HEK293T (cell line): ENCODE data around the gene INTS3.

ENCODE experiments used
- CTCF ChIA-PET: fragments of 350-600 bp; formaldehyde crosslinking; extraction: SDS; loops from one replicate; lab custom pipeline; 2021; ENCODE audit warnings: antibody characterized with exemption, inconsistent platforms; lab: Yijun Ruan, JAX
- POLR2A ChIA-PET: fragments of 350-600 bp; formaldehyde crosslinking; extraction: SDS; loops from one replicate; lab custom pipeline; 2020; ENCODE audit warnings: antibody characterized with exemption, inconsistent platforms; lab: Yijun Ruan, JAX
- DNase-seq: peaks from one replicate; pipeline ENCODE4 v3.0.0; 2012; ENCODE audit warnings: mixed read lengths; ENCODE audit errors: extremely low spot score
- ARNT ChIP-seq: fragments of 450-650 bp; IDR thresholded peaks from 2 replicates; pipeline ENCODE4 v1.6.1; 2017; ENCODE audit warnings: mild to moderate bottlenecking
- BHLHE40 ChIP-seq: fragments of 450-650 bp; IDR thresholded peaks from 2 replicates; pipeline ENCODE4 v1.6.1; 2016; ENCODE audit warnings: mild to moderate bottlenecking, moderate library complexity, borderline replicate concordance
- CTBP1 ChIP-seq: fragments of 450-650 bp; IDR thresholded peaks from 2 replicates; pipeline ENCODE4 v1.6.1; 2016; ENCODE audit warnings: borderline replicate concordance
- ELF4 ChIP-seq: fragments of 450-650 bp; IDR thresholded peaks from 2 replicates; pipeline ENCODE4 v1.6.1; 2017; ENCODE audit warnings: antibody characterized with exemption
- FOXA1 ChIP-seq: fragments of 450-650 bp; IDR thresholded peaks from 2 replicates; pipeline ENCODE4 v1.6.1; 2016; ENCODE audit warnings: mild to moderate bottlenecking
- FOXK2 ChIP-seq: fragments of 450-650 bp; IDR thresholded peaks from 2 replicates; pipeline ENCODE4 v1.6.1; 2016; ENCODE audit warnings: mild to moderate bottlenecking
- FOXM1 ChIP-seq: fragments of 450-650 bp; IDR thresholded peaks from 2 replicates; pipeline ENCODE4 v1.6.1; 2017; ENCODE audit warnings: mild to moderate bottlenecking, borderline replicate concordance
- HDGF ChIP-seq: fragments of 450-650 bp; IDR thresholded peaks from 2 replicates; pipeline ENCODE4 v1.6.1; 2017; ENCODE audit warnings: antibody characterized with exemption, borderline replicate concordance
- L3MBTL2 ChIP-seq: fragments of 450-650 bp; conservative IDR thresholded peaks from 2 replicates; pipeline ENCODE4 v1.6.1; 2016; ENCODE audit warnings: mild to moderate bottlenecking
- LEF1 ChIP-seq: fragments of 450-650 bp; IDR thresholded peaks from 2 replicates; pipeline ENCODE4 v1.6.1; 2017; ENCODE audit warnings: mild to moderate bottlenecking, borderline replicate concordance
- NFRKB ChIP-seq: fragments of 450-650 bp; IDR thresholded peaks from 2 replicates; pipeline ENCODE4 v1.6.1; 2016; ENCODE audit warnings: mild to moderate bottlenecking, moderate library complexity
- PKNOX1 ChIP-seq: fragments of 450-650 bp; IDR thresholded peaks from 2 replicates; pipeline ENCODE4 v1.6.1; 2016
- SP1 ChIP-seq: fragments of 450-650 bp; IDR thresholded peaks from 2 replicates; pipeline ENCODE4 v1.6.1; 2017
- SUZ12 ChIP-seq: fragments of 450-650 bp; IDR thresholded peaks from 2 replicates; pipeline ENCODE4 v1.6.1; 2016; ENCODE audit warnings: mild to moderate bottlenecking
- TARDBP ChIP-seq: fragments of 450-650 bp; IDR thresholded peaks from 2 replicates; pipeline ENCODE4 v1.6.1; 2016
- ZNF384 ChIP-seq: fragments of 450-650 bp; IDR thresholded peaks from 2 replicates; pipeline ENCODE4 v1.6.1; 2016

Gene INTS3

DNA sequence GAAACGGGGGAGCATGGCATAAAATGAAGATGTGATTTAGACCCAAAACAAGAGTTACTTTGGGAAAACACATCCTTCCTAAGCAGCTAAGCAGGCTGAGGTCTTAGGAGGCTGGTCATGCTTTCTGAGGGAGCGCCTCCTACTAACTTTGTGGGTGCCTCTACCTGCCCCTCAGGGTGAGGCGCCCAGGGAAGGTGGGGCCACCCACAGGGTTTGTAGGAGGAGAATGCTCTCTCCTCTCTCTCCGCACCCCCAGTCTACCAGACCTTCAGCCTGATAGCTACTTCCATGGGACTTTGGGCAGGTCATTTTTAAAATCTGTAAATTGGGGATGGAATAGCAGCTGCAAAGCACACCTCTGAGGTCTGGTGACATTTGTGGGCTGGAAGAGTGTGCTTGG, 71.2 kb downstream of the INTS3 start:
- ChIA-PET CTCF (interaction anchor here (0.6 to 3.0 kb wide), 3 partner anchors 32 to 188 kb away, joined by 3 to 16 read pairs (median 3); partner anchors contain the start of gene RAB13), POLR2A (interaction anchor here (0.7 to 2.7 kb wide), 6 partner anchors 124 to 191 kb away, joined by 3 to 12 read pairs (median 5); partner anchors contain the start of genes CREB3L4, GATAD2B, JTB and RPS27)
- TF ChIP-seq ARNT (no peak), HDGF (no peak), TARDBP (no peak), L3MBTL2 (no peak), SUZ12 (no peak), FOXK2 (no peak), SP1 (no peak), ELF4 (no peak), NFRKB (no peak), FOXM1 (no peak), PKNOX1 (no peak), CTBP1 (no peak), FOXA1 (no peak), BHLHE40 (no peak), LEF1 (no peak), ZNF384 (no peak)
- DNase-seq = peak; percentile 5

- TF ChIP-seq TARDBP = no peak
- TF ChIP-seq FOXM1 = no peak
- TF ChIP-seq FOXK2 = no peak
- no peak for TF ChIP-seq ARNT
- no peak for TF ChIP-seq ELF4
- no peak for TF ChIP-seq CTBP1
- no peak for TF ChIP-seq L3MBTL2
- TF ChIP-seq NFRKB = no peak
- TF ChIP-seq FOXA1 = no peak
- TF ChIP-seq PKNOX1 = no peak
- no peak for TF ChIP-seq ZNF384
- TF ChIP-seq LEF1 = no peak
- no peak for TF ChIP-seq SP1
- TF ChIP-seq HDGF = no peak
- TF ChIP-seq SUZ12 = no peak
- no peak for TF ChIP-seq BHLHE40
- ChIA-PET CTCF (interaction anchor here (3.0 kb wide), 1 partner anchor 187 kb away, joined by 16 read pairs; the partner anchor contains the start of gene RAB13), POLR2A (interaction anchor here (0.9 to 2.7 kb wide), 4 partner anchors 167 to 191 kb away, joined by 4 to 12 read pairs (median 8); partner anchors contain the start of genes CREB3L4, JTB and RPS27)
- DNase-seq = peak; percentile 6
These were observed 72.0 kb downstream of the INTS3 start for GRCh38 chr1:153799566-153800465.

GRCh38 chr1:153800516-153800915, 72.7 kb downstream of the INTS3 start:
- ChIA-PET CTCF (interaction anchor here (1.8 kb wide), 1 partner anchor 186 kb away, joined by 9 read pairs; the partner anchor contains the start of gene RAB13), POLR2A (interaction anchor here (2.0 to 2.6 kb wide), 2 partner anchors 177 to 190 kb away, joined by 7 to 8 read pairs; partner anchors contain the start of genes JTB and RPS27)
- TF ChIP-seq NFRKB = no peak
- no peak for TF ChIP-seq FOXM1
- TF ChIP-seq SUZ12 = no peak
- no peak for TF ChIP-seq ELF4
- DNase-seq = peak; percentile 6

DNA sequence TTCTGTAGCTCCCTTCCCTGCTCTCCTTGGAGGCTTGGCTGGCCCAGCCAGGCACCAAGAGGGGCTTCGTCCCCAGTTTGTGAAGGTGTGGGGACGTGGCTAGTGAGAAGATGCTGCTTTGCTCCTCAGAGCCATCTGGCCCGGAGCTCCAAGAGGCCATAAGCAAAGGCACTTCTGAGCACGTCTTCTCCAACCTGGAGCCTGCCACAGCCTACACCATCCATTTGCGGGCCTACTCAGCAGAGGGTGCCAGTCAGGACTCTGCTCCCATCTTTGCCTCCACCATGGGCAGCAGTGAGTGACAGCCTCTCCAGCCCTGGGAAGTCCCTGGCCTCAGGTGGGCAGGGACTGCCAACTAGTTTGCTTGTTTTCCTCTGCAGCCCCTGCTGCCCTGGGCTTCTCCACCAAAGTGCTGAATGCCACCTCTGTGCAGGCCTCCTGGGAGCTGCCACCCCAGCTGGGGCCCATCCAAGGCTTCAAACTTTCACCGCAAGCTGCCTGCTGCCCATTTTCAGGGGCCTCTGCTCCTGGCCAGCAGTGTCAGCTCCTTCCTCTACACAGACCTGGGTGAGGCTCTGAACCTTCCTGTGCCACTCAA, 73.3 kb downstream of the INTS3 start:
- no peak for TF ChIP-seq NFRKB
- no peak for TF ChIP-seq CTBP1
- no peak for TF ChIP-seq FOXM1
- no peak for TF ChIP-seq BHLHE40
- TF ChIP-seq TARDBP = no peak
- TF ChIP-seq ARNT = no peak
- no peak for TF ChIP-seq LEF1
- TF ChIP-seq L3MBTL2 = no peak
- no peak for TF ChIP-seq HDGF
- TF ChIP-seq PKNOX1 = no peak
- TF ChIP-seq FOXA1 = no peak
- no peak for TF ChIP-seq FOXK2
- TF ChIP-seq SP1 = no peak
- TF ChIP-seq ELF4 = no peak
- no peak for DNase-seq
- CTCF ChIA-PET = interaction anchor here (1.8 kb wide), 1 partner anchor 185 kb away, joined by 9 read pairs; the partner anchor contains the start of gene RAB13
- POLR2A ChIA-PET = interaction anchor here (1.3 to 2.6 kb wide), 3 partner anchors 176 to 189 kb away, joined by 4 to 8 read pairs (median 7); partner anchors contain the start of genes JTB, RAB13 and RPS27
